AG04449 (cell line): ENCODE measurements around the gene SAV1.
"Not testable (repeated sequence)": the region's sequence is repeated elsewhere in the genome, so short reads cannot be mapped to it uniquely, and the experiment has no call there.

Experiments used
- CTCF ChIA-PET: fragments of 350-600 bp; formaldehyde crosslinking; extraction: SDS; loops from one replicate; lab custom pipeline; 2021; ENCODE audit warnings: antibody characterized with exemption; lab: Yijun Ruan, JAX
- POLR2A ChIA-PET: fragments of 400-600, 350-600 bp; formaldehyde crosslinking; extraction: SDS; loops from one replicate; lab custom pipeline; 2020; ENCODE audit warnings: antibody characterized with exemption, inconsistent platforms; lab: Yijun Ruan, JAX
- DNase-seq: peaks from one replicate; pipeline ENCODE4 v3.0.0-alpha.2; 2010; ENCODE audit warnings: low read depth, low spot score
- H3K4me3 ChIP-seq: 2 replicates; pipeline ENCODE4 v1.5.1; 2011; ENCODE audit warnings: low read depth, mild to moderate bottlenecking, control low read depth, low read length
- TF ChIP-seq, protein P1 (sequence below): IDR thresholded peaks from one replicate; pipeline ENCODE4 v1.5.1; 2011; ENCODE audit warnings: mild to moderate bottlenecking, moderate library complexity, low read length, control low read depth, inconsistent platforms; ENCODE audit not compliant: insufficient read depth; ENCODE audit errors: missing control alignments

Gene SAV1

DNA sequence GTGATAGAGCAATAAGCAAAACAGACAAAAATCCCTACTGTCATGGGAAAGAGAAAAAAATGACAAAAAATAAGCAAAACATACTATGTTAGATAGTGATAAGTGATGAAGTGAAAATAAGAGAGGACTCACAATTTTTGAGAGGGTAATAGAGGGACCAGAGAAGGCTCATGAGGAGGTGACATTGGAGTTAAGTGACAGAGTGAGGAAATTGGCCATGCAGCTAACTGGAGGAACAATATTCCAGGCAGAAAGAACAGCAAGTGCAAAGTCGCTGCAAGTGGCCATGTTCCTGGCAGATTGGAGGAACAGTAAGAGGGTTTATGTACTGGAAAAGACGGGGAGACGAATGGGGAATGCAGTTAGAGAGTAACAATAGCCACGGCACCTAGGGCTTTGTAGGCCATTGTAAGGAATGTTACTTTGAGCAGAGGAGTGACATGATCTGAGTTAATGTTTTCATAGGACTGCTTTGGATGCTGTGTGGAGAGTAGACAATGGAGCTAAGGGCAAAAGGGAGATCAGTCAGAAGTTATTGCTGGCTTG, 1.4 kb upstream of the SAV1 start:
- no peak overlapping the region for H3K4me3 ChIP-seq
- no peak for DNase-seq
- POLR2A ChIA-PET, result interaction anchor here (1.3 kb wide), 1 partner anchor 38 kb away, joined by 7 read pairs; no protein-coding TSS in a partner anchor
- TF ChIP-seq, protein P1, sequence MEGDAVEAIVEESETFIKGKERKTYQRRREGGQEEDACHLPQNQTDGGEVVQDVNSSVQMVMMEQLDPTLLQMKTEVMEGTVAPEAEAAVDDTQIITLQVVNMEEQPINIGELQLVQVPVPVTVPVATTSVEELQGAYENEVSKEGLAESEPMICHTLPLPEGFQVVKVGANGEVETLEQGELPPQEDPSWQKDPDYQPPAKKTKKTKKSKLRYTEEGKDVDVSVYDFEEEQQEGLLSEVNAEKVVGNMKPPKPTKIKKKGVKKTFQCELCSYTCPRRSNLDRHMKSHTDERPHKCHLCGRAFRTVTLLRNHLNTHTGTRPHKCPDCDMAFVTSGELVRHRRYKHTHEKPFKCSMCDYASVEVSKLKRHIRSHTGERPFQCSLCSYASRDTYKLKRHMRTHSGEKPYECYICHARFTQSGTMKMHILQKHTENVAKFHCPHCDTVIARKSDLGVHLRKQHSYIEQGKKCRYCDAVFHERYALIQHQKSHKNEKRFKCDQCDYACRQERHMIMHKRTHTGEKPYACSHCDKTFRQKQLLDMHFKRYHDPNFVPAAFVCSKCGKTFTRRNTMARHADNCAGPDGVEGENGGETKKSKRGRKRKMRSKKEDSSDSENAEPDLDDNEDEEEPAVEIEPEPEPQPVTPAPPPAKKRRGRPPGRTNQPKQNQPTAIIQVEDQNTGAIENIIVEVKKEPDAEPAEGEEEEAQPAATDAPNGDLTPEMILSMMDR, result no peak
- CTCF ChIA-PET, result interaction anchor here (1.9 to 2.4 kb wide), 2 partner anchors 45 to 190 kb away, joined by 4 to 8 read pairs; no protein-coding TSS in a partner anchor

DNA sequence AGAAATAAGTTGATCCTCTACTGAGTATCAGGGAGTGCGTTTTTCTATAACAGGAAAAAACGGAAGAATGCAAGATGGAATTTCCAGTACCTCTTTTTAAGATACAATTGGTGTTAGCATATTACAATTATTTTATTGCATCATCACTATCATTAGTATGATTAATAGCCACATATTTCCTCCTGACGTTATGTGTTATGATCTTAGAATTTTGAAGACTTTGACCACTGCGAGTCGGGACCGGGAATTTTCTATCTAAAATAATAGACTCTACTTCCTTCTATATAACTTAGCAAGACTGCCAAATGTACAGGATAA, 679 bp upstream of the SAV1 start:
- TF ChIP-seq, protein P1, result no peak
- CTCF ChIA-PET, result interaction anchor here (1.9 kb wide), 1 partner anchor 191 kb away, joined by 4 read pairs; no protein-coding TSS in a partner anchor
- peak overlapping the region; percentile 78 for H3K4me3 ChIP-seq
- POLR2A ChIA-PET, result interaction anchor here (0.6 to 1.4 kb wide), 14 partner anchors 9 to 484 kb away, joined by 3 to 12 read pairs (median 4); no protein-coding TSS in a partner anchor
- no peak for DNase-seq

DNA sequence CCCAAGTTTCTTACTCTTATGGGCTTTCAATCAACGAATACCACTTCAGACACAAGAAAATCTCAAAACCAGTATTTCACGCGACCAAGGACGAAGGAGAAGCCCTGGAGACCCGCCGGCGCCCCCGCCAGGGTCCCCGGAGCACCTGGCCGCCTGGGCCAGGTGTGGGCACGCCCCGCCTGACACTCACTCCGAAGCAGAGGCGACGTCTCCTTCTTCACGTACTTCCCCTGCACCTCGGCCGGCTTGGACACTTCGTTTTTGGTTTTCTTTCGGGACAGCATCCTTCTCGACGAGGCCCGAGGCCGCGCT, 466 bp downstream of the SAV1 start:
- CTCF ChIA-PET, result interaction anchor here (1.9 kb wide), 1 partner anchor 192 kb away, joined by 4 read pairs; no protein-coding TSS in a partner anchor
- TF ChIP-seq, protein P1, result no peak
- POLR2A ChIA-PET, result interaction anchor here (1.0 to 1.4 kb wide), 8 partner anchors 10 to 108 kb away, joined by 3 to 12 read pairs (median 4); no protein-coding TSS in a partner anchor

DNA sequence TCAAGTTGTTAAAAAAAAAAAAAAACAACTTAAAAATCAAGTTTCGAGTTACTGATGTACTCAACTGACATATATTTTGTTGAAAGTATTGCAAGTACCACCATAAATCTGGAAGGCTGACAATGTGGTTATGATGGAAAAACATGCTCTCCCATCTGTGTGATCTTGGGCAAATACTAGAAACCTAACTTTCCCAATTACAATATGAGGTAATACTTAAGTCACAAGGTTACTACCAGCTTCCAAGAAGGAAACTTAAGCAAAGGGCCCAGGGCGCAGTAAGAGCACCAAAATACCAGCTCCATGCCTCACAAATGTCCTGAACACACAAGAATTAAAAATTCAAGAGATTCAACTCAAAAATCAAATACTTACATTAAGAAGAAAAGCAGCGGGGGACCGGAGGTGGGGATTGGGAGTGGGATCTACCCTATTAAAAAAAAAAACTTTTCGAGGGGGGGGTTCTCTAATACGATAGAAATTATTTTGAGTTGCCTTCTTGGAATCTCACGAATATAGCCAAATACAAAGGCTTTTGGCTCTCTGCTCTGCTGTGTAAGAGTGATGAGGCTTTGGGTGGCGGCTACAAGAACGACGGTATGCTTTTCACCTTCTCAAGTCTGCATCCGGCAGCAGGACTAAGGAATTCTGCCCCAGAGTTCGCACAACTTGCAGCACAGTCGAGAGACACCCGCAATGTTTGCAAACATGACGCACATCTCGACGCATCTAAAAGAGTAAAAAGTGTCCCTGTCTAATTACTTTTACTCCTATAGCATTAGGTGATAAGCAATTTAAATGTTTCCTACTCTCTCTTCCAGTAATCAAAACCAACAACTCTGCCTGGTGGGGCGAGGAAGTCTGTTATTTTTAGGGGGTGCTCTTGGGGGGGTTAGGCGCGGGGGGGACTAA, 1.1 kb downstream of the SAV1 start:
- peak overlapping the region; percentile 78 for H3K4me3 ChIP-seq
- DNase-seq, result peak; percentile 26
- TF ChIP-seq, protein P1, result no peak
- ChIA-PET CTCF (interaction anchor here (0.9 to 1.6 kb wide), 5 partner anchors 15 to 193 kb away, joined by 3 to 9 read pairs (median 4); no protein-coding TSS in a partner anchor), POLR2A (interaction anchor here (1.1 kb wide), 1 partner anchor 107 kb away, joined by 4 read pairs; no protein-coding TSS in a partner anchor)

More for the DNA sequence above, 466 bp downstream of the SAV1 start:
- H3K4me3 ChIP-seq, result peak overlapping the region; percentile 78
- DNase-seq, result no peak

GRCh38 chr14:50665300-50665699, 2.8 kb downstream of the SAV1 start:
- H3K4me3 ChIP-seq, POLR2A ChIA-PET, DNase-seq: not testable (repeated sequence)
- CTCF ChIA-PET, result interaction anchor here (0.8 to 1.6 kb wide), 4 partner anchors 10 to 126 kb away, joined by 3 to 4 read pairs (median 4); no protein-coding TSS in a partner anchor

DNA sequence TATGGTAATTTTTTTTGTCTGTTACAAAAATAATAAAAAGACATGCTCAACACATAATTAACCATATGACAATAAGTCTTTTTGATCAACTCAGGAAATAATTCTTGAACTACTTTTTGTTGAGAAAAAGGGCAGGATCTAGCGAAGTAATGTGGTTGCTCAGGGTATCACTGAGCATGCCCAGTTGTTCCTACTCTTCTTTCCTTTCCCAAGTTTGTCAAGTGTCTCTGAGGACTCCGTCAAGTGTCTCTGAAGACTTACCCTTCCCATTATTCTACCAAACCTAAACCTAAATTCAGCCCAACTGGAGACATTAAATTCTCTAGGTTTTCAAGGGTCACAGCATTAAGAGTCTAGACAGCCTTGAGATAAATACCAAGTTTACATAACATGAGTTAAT, 3.5 kb downstream of the SAV1 start:
- H3K4me3 ChIP-seq, POLR2A ChIA-PET, CTCF ChIA-PET, DNase-seq: not testable (repeated sequence)
